Left lung (tissue), 10 donors: Measurements from ENCODE around the gene CATSPERZ. TPM values are rescaled to one million over a fixed set of nuclear protein-coding genes. Genes with fewer than 3 reads are reported as not detected.

ENCODE experiments used
- ATAC-seq: fragments of 200-7000 bp; cut with Tn5 transposase; one replicate; pipeline ENCODE4 v1.9.1; 2020; ENCODE audit warnings: moderate library complexity
- DNase-seq, 4 donors: peaks; one replicate each; pipeline ENCODE4 v3.0.0-alpha.2; 2013 to 2020
- H3K27ac ChIP-seq, 2 donors: fragments of 200-600 bp; sonication (generic) in 1 of 2; one replicate each; pipeline versions ENCODE4 v1.5.0 to v1.8.0; 2020 to 2021
- H3K27me3 ChIP-seq, 2 donors: fragments of 200-600 bp; sonication (generic) in 1 of 2; one replicate each; pipeline versions ENCODE4 v1.5.0 to v1.8.0; 2020 to 2021
- H3K36me3 ChIP-seq, 2 donors: fragments of 200-600 bp; sonication (generic) in 1 of 2; one replicate each; pipeline versions ENCODE4 v1.5.0 to v1.8.0; 2020 to 2021
- H3K4me1 ChIP-seq, 2 donors: fragments of 200-600 bp; one replicate each; pipeline ENCODE4 v1.8.0; 2021
- H3K4me3 ChIP-seq, 2 donors: fragments of 200-600 bp; sonication (generic) in 1 of 2; one replicate each; pipeline versions ENCODE4 v1.5.0 to v1.8.0; 2020 to 2021; ENCODE audit warnings: mild to moderate bottlenecking in 1 of 2
- H3K9me3 ChIP-seq, 2 donors: fragments of 200-600 bp; sonication (generic) in 1 of 2; one replicate each; pipeline versions ENCODE4 v1.5.0 to v1.8.0; 2020 to 2021
- intact Hi-C, 2 donors: fragments of 100-400 bp; cut with DNase I; formaldehyde crosslinking; loops; one replicate each; pipeline versions ENCODE4 v1.11.2 to v1.14.2; 2022
- polyA plus RNA-seq, 6 donors: library from polyadenylated mRNA; unstranded; fragments of 120-200 nt; gene quantifications; one replicate each; pipeline ENCODE4 v1.2.1, GENCODE V29; 2013; ENCODE audit not compliant: insufficient read length in 6 of 6
- total RNA-seq, 2 donors: library from RNA; stranded (reverse); fragmentation: NEBNext Ultra II Directional; extraction: Animal tissue kit (Norgen Biotek cat#: 25700); gene quantifications; one replicate each; pipeline ENCODE4 v1.2.1, GENCODE V29; 2021
- TF ChIP-seq, protein P1 (sequence below), 2 donors: fragments of 200-600 bp; sonication (generic) in 1 of 2; IDR thresholded peaks; one replicate each; pipeline versions ENCODE4 v1.5.0 to v1.8.0; 2021; ENCODE audit warnings: antibody characterized with exemption in 2 of 2
- donor health status: DM: no; HTN: yes; CAD: no.
- donor health status: DM: no; HTN: no; CAD: no.

The CATSPERZ gene
- total and polyA plus RNA-seq, 8 donors: not detected

DNA sequence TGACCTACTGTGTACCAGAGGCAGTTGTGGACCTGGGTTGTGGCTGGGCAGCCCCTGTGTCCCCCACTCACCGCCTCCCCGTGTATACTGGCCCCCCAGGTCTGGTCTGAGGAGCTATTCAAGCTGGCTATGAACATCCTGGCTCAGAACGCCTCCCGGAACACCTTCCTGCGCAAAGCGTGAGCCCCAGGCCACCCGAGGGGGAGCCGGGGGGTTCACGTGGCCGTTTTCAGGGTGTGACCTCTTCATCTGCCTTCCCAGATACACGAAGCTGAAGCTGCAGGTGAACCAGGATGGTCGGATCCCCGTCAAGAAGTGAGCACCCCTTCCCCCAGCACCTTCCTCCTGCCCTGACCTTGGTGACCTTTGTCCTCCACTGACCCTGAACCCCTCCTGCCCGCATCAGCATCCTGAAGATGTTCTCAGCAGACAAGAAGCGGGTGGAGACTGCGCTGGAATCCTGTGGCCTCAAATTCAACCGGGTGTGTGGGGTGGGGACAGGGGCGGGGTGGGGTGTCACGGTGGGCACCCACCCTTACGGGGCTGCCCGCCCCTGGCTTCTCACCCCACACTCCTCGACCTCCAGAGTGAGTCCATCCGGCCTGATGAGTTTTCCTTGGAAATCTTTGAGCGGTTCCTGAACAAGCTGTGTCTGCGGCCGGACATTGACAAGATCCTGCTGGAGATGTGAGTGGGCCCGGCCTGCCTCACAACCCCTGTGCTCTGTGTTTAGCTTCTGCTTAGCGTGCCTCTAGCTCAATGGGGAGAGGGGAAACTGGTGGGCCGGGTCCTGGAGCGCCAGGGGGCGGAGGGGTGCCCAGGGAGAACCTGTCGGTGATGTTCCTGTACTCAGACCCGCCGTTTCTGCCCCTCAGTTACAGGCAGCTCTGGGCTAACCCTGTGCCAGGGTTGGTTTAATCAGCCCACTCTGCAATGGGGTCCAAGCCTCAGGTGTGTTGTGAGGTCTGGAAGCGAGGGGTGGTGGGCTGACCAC is 44.7 kb upstream of the CATSPERZ start:
- no peak overlapping the region for H3K4me3 ChIP-seq
- H3K4me1 ChIP-seq: peaks cover 9 to 34% of the 10 kb centered on the region in 2 donors
- no peaks in the 10 kb centered on the region for H3K9me3 ChIP-seq
- H3K27ac ChIP-seq: no peak overlapping the region
- TF ChIP-seq, protein P1, sequence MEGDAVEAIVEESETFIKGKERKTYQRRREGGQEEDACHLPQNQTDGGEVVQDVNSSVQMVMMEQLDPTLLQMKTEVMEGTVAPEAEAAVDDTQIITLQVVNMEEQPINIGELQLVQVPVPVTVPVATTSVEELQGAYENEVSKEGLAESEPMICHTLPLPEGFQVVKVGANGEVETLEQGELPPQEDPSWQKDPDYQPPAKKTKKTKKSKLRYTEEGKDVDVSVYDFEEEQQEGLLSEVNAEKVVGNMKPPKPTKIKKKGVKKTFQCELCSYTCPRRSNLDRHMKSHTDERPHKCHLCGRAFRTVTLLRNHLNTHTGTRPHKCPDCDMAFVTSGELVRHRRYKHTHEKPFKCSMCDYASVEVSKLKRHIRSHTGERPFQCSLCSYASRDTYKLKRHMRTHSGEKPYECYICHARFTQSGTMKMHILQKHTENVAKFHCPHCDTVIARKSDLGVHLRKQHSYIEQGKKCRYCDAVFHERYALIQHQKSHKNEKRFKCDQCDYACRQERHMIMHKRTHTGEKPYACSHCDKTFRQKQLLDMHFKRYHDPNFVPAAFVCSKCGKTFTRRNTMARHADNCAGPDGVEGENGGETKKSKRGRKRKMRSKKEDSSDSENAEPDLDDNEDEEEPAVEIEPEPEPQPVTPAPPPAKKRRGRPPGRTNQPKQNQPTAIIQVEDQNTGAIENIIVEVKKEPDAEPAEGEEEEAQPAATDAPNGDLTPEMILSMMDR (IDR thresholded peaks at IDR 0.05): no peak
- peaks cover 0 to 62% of the 10 kb centered on the region in 2 donors for H3K36me3 ChIP-seq
- H3K27me3 ChIP-seq: no peaks in the 10 kb centered on the region
- ATAC-seq: no peak
- peak in 1 of 4 donors; percentile 70 for DNase-seq
- intact Hi-C loops: no loop called here

DNA sequence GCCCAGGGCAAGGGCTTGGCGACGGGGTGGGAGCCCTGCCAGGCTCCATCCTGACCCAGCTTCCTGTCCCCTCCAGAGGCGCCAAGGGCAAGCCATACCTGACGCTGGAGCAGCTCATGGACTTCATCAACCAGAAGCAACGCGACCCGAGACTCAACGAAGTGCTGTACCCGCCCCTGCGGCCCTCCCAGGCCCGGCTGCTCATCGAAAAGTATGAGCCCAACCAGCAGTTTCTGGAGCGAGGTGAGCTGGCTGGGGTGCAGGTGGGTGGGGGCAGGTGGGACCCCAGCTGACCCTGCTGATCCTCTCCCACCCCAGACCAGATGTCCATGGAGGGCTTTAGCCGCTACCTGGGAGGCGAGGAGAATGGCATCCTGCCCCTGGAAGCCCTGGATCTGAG is 43.9 kb upstream of the CATSPERZ start:
- H3K27ac ChIP-seq: no peak overlapping the region
- ATAC-seq (no peak), DNase-seq (peak in 1 of 4 donors; percentile 62)
- H3K4me3 ChIP-seq: no peak overlapping the region
- H3K9me3 ChIP-seq: no peaks in the 10 kb centered on the region
- H3K36me3 ChIP-seq: peaks cover 0 to 66% of the 10 kb centered on the region in 2 donors
- H3K4me1 ChIP-seq: peaks cover 5 to 26% of the 10 kb centered on the region in 2 donors
- intact Hi-C loops: no loop called here
- no peaks in the 10 kb centered on the region for H3K27me3 ChIP-seq
- TF ChIP-seq, protein P1 (IDR thresholded peaks at IDR 0.05): no peak

DNA sequence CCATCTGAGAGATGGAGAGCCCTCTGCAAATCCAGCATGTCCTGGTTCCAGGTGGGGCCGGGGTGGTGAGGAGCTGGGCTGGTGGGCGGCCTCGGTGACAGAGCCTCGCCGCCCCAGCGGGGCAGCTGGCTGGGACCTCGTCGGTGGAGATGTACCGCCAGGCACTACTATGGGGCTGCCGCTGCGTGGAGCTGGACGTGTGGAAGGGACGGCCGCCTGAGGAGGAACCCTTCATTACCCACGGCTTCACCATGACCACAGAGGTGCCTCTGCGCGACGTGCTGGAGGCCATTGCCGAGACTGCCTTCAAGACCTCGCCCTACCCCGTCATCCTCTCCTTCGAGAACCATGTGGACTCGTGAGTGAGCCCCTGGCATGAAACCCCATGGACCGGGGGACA is 41.8 kb upstream of the CATSPERZ start:
- H3K4me1 ChIP-seq: peaks cover 0 to 10% of the 10 kb centered on the region in 2 donors
- ATAC-seq (no peak), DNase-seq (peak in 1 of 4 donors; percentile 71)
- TF ChIP-seq, protein P1 (IDR thresholded peaks at IDR 0.05): no peak
- no peaks in the 10 kb centered on the region for H3K27me3 ChIP-seq
- no peak overlapping the region for H3K4me3 ChIP-seq
- H3K27ac ChIP-seq: no peak overlapping the region
- no peaks in the 10 kb centered on the region for H3K9me3 ChIP-seq
- intact Hi-C loops: no loop called here
- peaks cover 0 to 87% of the 10 kb centered on the region in 2 donors for H3K36me3 ChIP-seq

DNA sequence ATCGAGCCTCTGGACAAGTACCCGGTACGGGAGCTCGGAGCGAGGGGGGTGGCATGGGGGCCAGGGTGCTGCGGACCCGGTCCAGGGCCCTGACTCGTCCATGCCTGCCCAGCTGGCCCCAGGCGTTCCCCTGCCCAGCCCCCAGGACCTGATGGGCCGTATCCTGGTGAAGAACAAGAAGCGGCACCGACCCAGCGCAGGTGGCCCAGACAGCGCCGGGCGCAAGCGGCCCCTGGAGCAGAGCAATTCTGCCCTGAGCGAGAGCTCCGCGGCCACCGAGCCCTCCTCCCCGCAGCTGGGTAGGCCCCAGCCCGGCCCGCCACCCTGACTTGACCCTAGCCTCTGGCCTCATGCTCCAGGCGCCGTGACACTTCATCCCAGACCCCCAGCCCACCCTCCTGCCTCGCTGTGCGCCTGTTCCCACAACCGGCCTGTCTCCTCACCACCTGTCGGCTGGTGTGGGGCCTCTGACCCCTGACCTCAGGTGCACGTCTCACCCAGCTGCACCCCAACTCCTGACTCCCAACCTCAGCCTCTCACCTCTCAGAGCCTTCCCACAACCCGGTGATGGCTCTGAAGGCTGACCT is 41.1 kb upstream of the CATSPERZ start:
- H3K4me3 ChIP-seq: no peak overlapping the region
- H3K27me3 ChIP-seq: no peaks in the 10 kb centered on the region
- H3K4me1 ChIP-seq: peaks cover 0 to 3% of the 10 kb centered on the region in 2 donors
- TF ChIP-seq, protein P1 (IDR thresholded peaks at IDR 0.05): no peak
- H3K9me3 ChIP-seq: no peaks in the 10 kb centered on the region
- intact Hi-C loops: no loop called here
- ATAC-seq (no peak), DNase-seq (peak in 1 of 4 donors; percentile 69)
- peaks cover 0 to 94% of the 10 kb centered on the region in 2 donors for H3K36me3 ChIP-seq
- H3K27ac ChIP-seq: no peak overlapping the region

DNA sequence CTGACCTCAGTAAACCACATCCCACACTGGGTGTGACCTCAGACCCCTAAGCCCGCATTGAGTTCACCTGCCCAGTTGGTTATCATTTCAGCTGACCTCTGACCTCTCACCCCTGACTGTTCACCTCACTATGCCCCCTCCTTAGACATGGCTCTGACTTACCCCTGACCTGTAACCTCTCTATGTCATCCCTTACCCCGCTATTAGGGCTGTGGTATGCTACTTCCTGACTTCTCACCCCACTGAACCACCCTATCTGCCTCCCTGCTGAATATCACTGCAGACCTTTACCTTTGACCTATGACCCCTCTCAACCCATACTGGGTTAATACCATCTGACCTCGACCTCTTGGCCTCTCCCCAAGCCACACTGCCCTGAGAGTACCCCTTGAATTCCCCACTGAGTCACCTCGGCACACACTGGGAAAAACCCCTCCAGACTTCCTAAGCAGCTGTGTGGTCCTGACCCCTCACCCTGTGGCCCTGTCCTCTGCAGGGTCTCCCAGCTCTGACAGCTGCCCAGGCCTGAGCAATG is 40.6 kb upstream of the CATSPERZ start:
- ATAC-seq (no peak), DNase-seq (no peak)
- TF ChIP-seq, protein P1 (IDR thresholded peaks at IDR 0.05): no peak
- no peak overlapping the region for H3K4me3 ChIP-seq
- no peak overlapping the region for H3K27ac ChIP-seq
- no peaks in the 10 kb centered on the region for H3K27me3 ChIP-seq
- intact Hi-C loops: no loop called here
- H3K36me3 ChIP-seq: peaks cover 0 to 95% of the 10 kb centered on the region in 2 donors
- no peaks in the 10 kb centered on the region for H3K9me3 ChIP-seq
- H3K4me1 ChIP-seq: no peaks in the 10 kb centered on the region
